NCI-H2029 (cell line): Measurements from ENCODE around the gene TERT.
"Not testable (repeated sequence)": the region's sequence is repeated elsewhere in the genome, so short reads cannot be mapped to it uniquely, and the experiment has no call there.

Experiments
- DNase-seq: peaks from one replicate; lab custom pipeline; 2025; lab: John Stamatoyannopoulos, UW

Gene TERT

DNA sequence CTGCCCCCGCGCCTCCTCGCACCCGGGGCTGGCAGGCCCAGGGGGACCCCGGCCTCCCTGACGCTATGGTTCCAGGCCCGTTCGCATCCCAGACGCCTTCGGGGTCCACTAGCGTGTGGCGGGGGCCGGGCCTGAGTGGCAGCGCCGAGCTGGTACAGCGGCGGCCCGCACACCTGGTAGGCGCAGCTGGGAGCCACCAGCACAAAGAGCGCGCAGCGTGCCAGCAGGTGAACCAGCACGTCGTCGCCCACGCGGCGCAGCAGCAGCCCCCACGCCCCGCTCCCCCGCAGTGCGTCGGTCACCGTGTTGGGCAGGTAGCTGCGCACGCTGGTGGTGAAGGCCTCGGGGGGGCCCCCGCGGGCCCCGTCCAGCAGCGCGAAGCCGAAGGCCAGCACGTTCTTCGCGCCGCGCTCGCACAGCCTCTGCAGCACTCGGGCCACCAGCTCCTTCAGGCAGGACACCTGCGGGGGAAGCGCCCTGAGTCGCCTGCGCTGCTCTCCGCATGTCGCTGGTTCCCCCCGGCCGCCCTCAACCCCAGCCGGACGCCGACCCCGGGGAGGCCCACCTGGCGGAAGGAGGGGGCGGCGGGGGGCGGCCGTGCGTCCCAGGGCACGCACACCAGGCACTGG, 548 bp downstream of the TERT start:
- no peak for DNase-seq

DNA sequence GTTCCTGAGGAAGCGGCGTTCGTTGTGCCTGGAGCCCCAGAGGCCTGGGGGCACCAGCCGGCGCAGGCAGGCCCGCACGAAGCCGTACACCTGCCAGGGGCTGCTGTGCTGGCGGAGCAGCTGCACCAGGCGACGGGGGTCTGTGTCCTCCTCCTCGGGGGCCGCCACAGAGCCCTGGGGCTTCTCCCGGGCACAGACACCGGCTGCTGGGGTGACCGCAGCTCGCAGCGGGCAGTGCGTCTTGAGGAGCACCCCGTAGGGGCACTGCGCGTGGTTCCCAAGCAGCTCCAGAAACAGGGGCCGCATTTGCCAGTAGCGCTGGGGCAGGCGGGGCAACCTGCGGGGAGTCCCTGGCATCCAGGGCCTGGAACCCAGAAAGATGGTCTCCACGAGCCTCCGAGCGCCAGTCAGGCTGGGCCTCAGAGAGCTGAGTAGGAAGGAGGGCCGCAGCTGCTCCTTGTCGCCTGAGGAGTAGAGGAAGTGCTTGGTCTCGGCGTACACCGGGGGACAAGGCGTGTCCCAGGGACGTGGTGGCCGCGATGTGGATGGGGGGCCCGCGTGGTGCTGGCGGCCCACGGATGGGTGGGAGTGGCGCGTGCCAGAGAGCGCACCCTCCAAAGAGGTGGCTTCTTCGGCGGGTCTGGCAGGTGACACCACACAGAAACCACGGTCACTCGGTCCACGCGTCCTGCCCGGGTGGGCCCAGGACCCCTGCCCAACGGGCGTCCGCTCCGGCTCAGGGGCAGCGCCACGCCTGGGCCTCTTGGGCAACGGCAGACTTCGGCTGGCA, 1.3 kb downstream of the TERT start:
- DNase-seq, result no peak

DNA sequence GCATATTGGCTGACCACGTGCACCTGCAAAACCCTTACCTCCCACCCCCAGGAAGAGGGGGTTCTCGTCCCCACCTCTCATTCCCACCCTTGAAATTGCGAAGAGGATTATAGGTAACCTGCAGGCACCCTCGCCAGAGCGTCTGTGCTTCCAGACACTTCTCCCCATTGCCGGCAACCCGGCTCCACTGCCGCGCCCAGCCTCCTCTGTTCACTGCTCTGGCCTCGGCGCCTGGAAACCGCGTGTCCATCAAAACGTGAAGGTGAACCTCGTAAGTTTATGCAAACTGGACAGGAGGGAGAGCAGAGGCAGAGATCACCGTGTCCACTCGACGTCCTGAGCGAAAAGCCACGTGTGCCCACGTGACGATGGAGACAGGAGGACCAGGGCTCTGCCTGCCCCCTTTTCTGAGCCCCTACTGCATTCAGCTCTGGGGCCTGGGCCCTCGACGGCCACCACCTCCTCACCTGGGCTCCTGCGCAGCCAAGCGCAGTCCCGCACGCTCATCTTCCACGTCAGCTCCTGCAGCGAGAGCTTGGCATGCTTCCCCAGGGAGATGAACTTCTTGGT, 1.9 kb downstream of the TERT start:
- no peak for DNase-seq

DNA sequence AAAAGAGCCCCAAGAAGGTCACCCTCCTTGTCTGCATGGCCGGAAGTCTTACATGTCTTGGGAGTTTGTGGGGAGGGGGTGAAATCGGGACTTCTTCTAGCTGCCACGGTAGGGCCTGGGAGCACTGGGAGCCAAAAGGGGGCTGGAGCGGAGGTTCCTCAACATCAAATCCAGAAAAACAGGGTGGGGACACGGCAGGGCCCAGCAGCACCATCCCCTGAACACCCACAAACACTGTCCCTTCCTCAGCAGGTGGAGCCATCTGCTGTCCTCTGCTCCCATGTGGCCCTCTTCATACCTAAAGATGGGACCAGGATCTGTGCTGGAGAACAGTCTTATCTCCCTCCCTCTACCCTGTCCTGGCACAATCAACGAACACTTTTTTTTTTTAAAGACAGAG, 2.7 kb downstream of the TERT start:
- DNase-seq, result no peak

DNA sequence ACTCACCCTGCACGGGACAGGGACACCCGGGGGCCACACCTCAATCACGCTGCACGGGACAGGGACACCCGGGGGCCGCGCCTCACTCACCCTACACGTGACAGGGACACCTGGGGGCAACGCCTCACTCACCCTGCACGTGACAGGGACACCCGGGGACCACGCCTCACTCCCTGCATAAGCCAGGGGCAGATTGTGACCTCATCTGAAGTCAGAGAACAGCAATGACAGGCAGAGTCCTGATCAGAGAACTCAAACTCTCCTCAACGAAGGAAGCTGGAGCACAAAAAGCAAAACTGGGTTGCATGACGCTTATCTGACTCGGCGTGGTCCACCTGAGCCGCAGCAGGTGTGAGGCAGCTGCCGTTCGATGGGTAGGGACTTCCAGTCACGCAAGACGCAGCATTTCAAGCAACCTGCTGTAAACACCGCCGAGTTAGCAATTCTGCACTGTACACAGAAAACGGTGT, 3.2 kb downstream of the TERT start:
- DNase-seq, result no peak

DNA sequence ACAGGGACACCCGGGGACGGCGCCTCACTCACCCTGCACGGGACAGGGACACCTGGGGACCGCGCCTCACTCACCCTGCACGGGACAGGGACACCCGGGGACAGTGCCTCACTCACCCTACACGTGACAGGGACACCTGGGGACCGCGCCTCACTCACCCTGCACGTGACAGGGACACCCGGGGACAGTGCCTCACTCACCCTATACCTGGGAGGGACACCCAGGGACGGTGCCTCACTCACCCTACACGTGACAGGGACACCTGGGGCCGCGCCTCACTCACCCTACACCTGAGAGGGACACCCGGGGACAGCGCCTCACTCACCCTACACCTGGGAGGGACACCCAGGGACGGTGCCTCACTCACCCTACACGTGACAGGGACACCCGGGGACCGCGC, 3.9 kb downstream of the TERT start:
- not testable (repeated sequence) for DNase-seq

DNA sequence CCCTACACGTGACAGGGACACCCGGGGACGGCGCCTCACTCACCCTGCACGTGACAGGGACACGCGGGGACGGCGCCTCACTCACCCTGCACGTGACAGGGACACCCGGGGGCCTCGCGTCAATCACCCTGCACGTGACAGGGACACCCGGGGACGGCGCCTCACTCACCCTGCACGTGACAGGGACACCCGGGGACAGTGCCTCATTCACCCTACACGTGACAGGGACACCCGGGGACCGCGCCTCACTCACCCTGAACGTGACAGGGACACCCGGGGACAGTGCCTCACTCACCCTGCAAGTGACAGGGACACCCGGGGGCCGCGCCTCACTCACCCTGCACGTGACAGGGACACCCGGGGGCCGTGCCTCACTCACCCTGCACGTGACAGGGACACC, 5.3 kb downstream of the TERT start:
- DNase-seq, result not testable (repeated sequence)

DNA sequence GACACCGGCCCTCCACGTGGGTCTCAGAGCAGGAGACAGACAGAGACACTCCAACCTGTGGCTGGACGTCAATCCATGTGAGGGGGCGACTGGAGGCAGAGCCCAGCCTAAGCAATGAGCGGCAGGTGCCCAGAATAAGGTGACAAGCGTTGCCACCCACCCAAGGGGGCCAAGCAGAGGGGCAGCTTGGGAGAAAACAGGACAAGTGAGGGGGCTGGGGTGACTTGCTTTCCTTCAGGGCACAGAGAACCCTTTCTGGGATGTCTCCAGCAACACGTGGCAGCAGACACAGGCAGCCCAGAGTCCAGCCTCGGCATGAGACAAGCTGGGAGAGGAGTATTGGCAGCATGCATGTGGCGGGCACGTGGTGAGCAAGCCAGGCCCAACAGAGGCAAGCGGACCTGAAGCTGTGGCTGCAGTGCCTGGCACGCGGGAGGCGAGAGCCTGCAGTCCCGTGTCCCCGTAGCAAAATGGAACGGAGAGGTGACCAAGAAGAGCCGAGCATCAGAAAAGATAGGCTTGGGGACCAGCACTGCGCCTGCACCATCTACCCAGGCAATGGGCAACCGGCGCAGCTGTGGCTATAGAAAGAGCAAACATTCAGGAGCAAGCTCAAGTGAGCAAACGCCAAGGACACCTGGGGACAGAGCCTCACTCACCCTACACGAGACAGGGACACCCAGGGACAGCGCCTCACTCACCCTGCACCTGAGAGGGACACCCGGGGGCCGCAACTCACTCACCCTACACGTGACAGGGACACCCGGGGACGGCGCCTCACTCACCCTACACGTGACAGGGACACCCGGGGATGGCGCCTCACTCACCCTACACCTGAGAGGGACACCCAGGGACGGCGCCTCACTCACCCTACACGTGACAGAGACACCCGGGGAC, 6.2 kb downstream of the TERT start:
- DNase-seq, result no peak

DNA sequence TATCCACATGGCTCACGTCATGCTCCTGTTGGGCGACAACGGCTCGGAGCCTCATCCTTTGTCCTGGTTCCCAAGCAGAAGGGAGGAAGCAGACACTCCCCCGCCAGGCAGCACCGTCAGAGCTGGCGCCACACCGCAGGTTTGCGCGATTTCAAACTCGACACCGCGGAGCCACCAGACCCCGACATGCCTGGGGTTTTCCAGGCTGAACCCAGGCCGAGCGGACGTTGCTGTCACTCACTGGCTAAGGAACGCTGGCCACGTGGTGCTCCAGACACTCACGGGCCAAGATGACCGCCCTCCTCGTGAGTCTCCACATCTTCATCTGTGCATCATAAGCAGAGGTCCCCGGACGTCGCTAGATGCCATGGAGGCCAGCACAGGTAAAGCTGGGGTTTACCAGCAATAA, 9.0 kb downstream of the TERT start:
- no peak for DNase-seq

DNA sequence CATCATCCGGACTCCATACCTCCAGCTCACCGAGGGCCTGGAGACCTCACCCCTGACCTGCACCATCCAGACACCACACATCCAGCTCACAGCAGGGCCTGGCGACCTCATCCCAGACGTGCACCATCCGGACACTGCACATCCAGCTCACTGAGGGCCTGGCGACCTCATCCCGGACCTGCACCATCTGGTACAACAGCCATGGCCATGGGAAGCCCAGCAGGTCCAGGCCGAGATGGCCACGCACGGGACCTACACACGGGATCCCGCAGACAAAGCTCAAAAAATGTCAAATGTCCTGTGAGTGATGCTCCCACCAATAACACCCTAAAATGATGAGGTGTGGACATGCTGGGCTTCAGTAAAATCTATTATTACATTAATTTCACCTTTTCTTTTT, 9.7 kb downstream of the TERT start:
- DNase-seq, result no peak

DNA sequence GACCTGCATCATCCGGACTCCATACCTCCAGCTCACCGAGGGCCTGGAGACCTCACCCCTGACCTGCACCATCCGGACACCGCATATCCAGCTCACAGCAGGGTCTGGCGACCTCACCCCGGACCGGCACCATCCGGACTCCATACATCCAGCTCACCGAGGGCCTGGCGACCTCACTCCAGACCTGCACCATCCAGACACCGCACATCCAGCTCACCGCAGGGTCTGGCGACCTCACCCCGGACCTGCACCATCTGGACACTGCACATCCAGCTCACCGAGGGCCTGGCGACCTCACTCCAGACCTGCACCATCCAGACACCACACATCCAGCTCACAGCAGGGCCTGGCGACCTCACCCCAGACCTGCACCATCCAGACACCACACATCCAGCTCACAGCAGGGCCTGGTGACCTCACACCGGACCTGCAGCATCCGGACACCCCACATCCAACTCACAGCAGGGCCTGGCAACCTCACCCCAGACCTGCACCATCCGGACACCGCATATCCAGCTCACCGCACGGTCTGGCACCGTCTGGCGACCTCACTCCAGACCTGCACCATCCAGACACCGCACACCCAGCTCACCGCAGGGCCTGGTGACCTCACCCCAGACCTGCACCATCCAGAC, 10.4 kb downstream of the TERT start:
- not testable (repeated sequence) for DNase-seq

DNA sequence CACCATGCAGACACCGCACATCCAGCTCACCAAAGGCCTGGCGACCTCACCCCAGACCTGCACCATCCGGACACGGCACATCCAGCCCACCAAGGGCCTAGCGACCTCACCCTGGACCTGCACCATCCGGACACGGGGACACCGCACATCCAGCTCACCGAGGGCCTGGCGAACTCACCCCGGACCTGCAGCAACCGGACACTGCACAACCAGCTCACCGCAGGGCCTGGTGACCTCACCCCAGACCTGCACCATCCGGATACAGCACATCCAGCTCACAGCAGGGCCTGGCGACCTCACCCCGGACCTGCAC, 11.2 kb downstream of the TERT start:
- DNase-seq, result not testable (repeated sequence)

DNA sequence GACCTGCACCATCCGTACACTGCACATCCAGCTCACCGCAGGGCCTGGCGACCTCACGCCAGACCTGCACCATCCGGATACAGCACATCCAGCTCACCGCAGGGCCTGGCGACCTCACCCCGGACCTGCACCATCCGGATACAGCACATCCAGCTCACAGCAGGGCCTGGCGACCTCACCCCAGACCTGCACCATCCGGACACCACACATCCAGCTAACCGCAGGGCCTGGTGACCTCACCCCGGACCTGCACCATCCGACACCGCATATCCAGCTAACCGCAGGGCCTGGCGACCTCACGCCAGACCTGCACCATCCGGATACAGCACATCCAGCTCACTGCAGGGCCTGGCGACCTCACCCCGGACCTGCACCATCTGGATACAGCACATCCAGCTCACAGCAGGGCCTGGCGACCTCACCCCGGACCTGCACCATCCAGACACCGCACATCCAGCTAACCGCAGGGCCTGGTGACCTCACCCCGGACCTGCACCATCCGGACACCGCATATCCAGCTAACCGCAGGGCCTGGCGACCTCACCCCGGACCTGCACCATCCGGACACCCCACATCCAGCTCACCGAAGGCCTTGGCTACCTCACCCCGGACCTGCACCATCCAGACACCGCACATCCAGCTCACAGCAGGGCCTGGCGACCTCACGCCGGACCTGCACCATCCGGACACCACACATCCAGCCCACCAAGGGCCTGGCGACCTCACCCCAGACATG, 11.7 kb downstream of the TERT start:
- not testable (repeated sequence) for DNase-seq

DNA sequence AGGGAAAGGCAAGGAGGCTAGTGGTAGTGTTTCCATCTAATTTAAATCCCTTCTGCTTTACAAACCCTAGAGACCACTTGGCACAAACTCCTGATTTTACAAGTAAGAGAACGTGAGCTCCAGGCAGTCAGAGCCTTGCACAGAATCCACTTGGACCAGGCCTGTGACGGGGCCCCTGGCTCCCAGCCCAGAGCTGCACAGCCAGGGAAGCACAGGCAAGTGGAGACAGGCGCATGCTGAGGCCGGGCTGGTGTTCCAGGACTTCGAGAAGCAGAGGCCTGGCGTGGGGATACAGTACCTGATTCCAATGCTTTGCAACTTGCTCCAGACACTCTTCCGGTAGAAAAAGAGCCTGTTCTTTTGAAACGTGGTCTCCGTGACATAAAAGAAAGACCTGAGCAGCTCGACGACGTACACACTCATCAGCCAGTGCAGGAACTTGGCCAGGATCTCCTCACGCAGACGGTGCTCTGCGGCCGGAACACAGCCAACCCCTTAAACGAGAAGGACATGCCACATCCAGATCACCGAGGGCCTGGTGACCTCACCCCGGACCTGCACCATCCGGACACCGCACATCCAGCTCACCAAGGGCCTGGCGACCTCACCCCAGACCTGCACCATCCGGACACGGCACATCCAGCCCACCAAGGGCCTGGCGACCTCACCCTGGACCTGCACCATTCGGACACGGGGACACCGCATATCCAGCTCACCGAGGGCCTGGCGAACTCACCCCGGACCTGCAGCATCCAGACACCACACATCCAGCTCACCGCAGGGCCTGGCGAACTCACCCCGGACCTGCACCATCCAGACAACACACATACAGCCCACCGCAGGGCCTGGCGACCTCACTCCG, 12.5 kb downstream of the TERT start:
- DNase-seq, result peak; percentile 22

DNA sequence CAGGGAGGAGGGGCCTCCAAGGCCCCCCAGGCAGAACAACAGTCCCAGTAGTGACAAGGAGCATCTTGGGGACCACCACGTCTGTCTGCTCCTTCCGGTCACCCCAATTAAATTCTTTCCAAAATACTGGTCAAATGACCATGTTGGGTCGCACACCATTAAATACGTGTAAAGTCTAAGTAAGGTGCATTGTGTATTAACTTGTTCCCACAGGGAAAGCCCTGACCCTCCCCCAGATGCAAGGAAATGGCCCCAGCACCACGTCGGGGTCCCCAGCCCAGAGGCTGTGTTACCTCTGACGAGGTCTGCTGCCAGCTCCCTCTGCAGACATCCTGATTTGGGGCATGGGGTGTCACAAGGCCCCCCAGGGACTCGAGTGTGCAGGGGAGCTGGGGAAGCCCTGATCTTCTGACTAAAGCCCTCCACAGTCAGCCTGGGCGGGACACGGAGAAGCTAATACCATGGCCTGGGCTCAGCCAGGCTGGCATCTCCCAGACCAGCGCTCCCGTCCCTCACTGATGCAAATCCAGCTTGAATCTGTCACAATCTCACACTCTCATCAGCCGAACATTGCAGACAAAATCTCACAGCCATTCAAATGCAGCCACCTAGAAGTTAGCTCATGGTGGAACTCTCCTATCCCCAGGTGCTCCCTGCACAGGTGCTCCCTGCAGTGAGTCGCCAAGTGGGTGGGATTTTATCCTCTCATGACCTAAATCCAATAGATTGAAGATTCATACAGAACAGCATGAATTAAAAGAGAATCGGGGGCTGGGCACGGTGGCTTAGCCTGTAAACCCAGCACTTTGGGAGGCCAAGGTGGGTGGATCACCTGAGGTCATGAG, 13.6 kb downstream of the TERT start:
- DNase-seq, result no peak

DNA sequence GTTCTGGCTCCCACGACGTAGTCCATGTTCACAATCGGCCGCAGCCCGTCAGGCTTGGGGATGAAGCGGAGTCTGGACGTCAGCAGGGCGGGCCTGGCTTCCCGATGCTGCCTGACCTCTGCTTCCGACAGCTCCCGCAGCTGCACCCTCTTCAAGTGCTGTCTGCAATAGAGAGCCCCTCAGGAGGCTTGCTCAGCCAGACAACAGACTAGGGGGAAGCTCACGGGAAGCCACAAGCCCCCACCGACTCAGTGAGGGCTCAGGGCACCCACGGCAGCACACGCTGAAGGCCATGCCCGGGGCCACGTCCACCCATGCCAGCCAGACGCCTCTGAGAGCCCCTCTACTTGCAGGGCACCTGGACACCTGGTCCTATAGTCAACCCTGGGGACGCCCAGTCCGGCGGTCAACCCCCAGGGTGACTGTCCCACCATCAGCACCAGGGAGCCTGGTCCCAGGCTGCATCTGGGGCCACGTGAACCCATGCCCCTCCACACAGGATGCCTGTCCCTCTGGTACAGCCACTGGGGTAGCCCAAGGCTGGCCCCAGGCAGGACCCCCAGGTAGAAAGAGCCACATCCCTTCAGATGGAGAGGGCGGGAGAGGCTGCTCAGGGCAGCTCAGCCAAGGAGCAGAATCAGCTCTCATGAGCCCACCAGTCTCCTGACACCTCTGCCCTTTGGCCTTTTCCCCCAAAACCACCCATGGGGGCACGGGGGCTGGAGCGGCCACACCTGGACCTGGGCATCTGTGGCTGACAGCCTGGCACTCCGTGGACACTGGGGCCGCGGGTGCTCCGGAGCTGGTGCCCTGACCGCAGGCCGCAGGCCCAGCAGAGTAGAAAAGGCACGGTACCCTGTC, 14.5 kb downstream of the TERT start:
- no peak for DNase-seq

DNA sequence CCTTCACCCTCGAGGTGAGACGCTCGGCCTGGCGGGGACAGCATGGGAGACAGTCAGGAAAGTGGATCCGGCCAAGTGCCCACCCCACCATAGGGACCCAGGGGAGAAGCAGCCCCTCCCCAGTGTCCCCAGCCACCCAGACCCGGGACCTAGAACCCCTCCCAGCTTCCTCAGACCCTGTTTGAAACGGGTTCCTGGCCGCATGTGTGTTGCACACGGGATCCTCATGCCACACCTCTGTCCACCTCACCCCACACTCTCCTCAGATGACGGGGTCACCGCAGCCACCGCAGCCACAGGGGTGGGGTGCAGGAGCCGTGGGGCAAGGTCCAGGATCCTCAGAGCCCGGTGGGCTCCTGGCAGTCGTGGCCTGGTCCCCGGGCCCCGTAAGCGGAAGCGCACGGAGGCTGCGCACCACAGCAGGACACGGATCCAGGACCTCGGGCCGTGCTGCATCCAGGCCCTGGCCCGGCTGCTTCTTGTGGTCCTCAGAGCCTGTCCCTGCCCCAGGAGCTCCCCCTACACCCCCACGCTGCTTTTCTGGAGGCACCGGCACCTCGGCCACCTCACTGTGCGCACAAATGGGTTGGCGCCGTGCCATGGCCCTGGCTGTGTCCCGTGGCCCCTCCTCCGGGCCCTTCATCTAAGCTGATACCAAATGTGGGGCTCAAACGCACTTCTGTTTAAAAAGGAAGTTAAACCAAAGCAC, 15.3 kb downstream of the TERT start:
- no peak for DNase-seq
